Loucy (cell line): ENCODE data around the gene ZC3H12C.

Source experiments
- EZH2phosphoT487 ChIP-seq: fragments of 200-600 bp; IDR thresholded peaks from 2 replicates; pipeline ENCODE4 v1.6.1; 2018; ENCODE audit warnings: antibody characterized with exemption, mild to moderate bottlenecking, moderate library complexity, borderline replicate concordance
- TF ChIP-seq, protein P1 (sequence below): fragments of 200-600 bp; sonication (generic); conservative IDR thresholded peaks from 2 replicates; pipeline ENCODE4 v1.5.1; 2014; ENCODE audit warnings: mild to moderate bottlenecking, antibody characterized with exemption, low read length

- TF ChIP-seq, protein P1, sequence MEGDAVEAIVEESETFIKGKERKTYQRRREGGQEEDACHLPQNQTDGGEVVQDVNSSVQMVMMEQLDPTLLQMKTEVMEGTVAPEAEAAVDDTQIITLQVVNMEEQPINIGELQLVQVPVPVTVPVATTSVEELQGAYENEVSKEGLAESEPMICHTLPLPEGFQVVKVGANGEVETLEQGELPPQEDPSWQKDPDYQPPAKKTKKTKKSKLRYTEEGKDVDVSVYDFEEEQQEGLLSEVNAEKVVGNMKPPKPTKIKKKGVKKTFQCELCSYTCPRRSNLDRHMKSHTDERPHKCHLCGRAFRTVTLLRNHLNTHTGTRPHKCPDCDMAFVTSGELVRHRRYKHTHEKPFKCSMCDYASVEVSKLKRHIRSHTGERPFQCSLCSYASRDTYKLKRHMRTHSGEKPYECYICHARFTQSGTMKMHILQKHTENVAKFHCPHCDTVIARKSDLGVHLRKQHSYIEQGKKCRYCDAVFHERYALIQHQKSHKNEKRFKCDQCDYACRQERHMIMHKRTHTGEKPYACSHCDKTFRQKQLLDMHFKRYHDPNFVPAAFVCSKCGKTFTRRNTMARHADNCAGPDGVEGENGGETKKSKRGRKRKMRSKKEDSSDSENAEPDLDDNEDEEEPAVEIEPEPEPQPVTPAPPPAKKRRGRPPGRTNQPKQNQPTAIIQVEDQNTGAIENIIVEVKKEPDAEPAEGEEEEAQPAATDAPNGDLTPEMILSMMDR, result no peak
- no peak for TF ChIP-seq EZH2phosphoT487
These were observed 2.4 kb downstream of the ZC3H12C start for GRCh38 chr11:110095554-110095953.
